ENCODE data around the gene HTRA3.
"Not testable (repeated sequence)": the region's sequence is repeated elsewhere in the genome, so short reads cannot be mapped to it uniquely, and the experiment has no call there.

Gene HTRA3

DNA sequence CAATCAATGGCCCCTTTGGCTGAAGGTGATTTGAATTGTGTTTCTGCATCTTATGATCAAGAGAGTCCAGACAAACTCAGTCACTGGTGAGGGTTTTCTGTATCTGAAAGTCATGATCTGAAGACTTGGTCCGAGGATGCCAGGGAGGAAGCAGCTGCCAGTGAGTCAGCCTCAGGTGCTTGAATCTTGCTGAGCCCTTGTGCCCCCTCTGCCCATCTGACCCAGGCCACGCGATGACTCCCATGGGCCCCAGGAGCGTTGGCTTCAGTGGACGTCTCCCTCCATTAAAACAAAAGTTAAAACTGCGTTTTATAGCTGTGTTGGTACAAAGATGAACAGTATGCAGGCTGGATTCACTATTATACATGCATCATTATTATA is 62.0 kb downstream of the HTRA3 start:
- DNase-seq = no peak

DNA sequence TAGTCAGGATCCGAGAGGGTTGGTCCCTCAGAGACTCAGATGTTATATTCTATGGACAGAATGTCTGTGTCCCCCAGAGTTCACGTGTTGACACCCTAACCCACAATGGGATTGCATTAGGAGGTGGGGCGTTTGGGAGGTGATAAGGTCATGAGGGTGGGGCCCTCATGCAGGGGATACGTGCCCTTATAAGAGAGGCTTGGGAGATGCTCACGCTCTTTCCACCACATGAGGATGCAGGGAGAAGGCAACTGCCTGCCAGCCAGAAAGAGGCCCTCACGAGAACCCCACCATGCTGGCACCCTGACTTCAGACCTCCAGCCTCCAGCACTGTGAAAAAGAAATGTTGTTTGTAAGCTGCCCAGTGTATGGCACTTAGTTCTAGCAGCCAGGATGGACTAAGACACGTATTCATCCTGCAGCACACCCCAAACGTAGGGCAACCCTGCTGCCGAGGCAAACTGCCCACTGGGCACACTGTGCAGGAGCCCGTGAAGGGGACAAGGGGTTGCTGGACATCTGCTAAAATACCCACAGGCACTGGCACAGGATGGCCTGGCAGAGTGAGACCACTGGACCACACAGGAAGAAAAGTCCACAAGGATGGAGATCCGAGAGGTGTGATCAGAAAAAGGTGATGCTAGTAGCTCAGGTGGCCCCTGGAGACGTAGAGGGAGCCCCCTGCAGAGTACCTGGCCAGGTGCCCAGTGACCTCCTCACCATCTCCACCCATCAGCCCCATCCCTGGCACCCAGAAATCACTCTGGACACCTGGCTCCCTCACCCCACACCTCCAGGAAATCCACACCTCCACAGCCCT is 62.7 kb downstream of the HTRA3 start:
- DNase-seq = no peak

- no peak for DNase-seq
These were observed 63.4 kb downstream of the HTRA3 start for GRCh38 chr4:8332891-8333331.

DNA sequence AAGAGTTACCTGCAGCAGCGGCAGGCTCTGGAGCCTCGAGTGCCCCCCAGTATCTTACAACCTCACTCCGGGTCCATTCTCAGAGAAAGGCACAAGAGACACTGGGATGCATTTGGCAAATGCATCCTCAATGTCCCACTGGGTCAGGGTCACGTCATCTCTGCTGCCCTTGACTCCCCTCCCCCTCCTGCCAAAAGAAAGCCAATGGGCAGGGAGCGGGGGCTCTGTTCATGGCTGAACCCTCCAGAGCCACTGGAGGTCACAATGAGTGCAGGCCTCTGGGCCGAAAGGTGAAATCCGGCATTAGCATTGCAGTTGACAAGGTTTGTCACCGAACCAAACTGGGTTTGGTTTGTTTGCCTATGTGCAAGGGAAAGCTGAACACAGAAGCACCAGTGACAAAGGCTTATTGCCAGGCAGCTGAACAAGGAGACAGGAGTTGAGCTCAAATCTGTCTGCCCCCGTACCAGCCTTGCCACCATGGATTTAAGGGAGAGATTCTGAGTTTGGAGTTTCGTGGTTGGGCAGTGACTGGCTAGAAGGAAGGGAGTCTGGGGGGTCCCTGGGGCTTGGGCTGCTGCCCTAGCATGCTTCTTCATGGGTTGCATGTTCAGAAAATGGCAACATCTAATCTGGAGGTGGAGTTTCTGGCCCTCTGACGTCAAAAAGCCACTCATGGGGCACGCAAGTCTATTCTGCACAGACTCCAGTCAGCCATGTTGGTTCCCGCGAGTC is 64.3 kb downstream of the HTRA3 start:
- DNase-seq = no peak

DNA sequence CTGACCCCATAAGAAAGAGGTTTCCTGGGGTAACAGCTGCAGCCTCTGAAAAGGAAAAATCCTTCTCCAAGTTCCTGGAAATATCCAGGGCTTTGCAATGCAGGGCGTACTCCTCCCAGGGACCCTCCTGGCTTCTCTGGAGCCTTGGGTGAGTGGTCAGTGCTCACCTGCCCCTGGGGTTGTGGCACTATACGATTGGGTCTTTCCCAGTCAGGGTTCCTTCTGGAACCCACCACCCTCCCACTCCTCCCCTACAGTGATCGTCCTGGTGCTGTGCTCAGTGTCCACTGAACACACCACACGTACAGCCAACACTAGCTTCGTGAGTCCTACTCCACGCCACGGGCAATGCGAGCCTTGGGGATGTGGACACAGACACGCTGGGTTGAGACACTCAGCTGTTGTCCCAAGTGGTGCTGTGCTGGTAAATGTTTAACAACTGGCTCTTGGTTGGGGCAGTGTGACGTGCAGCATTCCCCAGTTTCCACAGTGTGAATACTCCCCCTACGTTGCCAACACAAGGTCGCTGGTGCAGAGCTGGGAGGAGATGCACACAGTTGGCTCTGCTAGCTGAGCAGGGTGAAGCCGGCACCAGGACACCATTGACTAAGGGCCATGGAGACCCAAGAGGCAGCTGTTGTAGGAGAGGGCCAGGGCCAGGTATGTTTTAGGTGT is 65.4 kb downstream of the HTRA3 start:
- DNase-seq = no peak

DNA sequence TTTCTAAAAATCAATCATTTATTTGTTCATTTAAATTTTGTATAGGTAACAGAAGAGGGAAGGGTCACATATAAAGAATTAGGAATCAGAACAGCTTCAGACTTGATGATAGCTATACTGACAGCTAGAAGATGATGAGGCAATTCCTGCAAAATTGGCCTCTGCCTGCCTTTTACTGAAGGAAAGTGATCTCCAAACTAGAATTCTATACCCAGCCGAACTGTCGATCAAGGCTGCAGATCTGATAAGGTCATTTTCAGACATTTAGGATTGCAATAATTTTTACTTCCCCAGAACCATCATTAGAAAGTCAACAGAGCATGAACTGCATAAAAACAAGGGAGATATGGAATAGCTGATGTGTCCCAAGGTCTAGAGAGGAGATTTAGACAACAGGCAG is 66.3 kb downstream of the HTRA3 start:
- no peak for DNase-seq

DNA sequence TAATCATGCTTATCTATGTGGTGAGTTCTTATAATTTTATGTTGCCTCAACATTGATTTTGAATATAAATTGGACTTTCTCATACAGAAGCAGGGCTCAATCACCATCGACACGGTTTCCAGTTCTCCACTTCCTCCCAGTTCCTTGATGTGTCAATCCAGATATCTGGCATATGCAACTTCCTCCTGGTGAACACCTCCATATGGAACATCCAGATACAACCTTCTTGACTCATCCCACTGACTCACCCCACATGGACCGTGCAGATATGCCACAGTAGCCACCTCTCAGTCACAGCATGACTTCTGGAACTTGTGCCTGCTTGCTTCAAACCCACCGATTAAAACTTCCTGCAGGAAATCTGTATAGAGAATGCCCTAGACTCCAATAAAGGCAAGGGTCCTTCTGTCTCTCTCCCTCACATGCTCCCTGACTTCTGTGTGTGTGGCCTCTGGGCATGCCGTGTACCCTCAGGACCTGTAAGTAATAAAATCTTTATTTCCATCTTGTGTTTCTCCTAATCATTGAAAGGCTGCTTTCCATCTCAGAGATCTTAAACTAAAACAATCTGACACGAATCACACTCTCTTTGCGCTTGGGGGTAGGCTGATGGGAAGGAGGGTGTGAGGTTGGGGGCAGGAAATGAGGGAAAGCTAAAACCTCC is 67.0 kb downstream of the HTRA3 start:
- DNase-seq = no peak

GRCh38 chr4:8338351-8338961 is 68.9 kb downstream of the HTRA3 start:
- no peak for DNase-seq

DNA sequence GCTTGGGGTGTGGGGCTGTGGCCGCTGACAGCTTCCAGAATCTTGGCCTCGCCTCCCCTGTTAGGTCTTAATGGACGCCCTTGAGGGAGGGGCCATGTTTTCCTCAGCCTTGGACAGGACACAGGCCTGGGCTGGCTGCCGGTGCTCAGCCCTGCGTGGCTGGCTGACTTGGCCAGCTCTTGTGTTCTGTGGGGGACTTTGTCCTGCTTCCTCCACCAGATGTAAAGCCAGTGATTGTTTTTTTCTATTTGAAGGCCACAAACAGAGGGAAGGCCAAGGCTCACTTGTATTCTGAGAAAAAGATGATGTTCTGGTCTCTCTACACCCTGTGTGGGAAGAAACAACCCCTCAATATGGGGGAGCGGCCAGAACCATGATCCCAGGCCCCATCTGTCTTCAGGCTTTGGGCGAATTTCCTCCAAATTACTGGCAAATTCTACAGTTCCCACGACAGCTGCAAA is 71.3 kb downstream of the HTRA3 start:
- DNase-seq = no peak

DNA sequence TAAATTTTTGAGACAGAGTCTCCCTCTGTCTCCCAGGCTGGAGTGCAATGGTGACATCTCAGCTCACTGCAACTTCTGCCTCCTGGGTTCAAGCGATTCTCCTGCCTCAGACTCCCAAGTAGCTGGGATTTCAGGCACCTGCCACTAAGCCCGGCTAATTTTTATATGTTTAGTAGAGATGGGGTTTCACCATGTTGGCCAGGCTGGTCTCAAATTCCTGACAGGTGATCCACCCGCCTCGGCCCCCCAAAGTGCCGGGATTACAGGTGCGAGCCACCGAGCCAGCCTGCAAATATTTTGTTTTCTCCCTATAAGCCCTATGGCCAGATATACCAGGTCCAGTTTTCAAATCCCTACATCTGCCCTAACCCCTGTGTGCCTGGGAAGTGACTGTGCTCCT is 71.7 kb downstream of the HTRA3 start:
- not testable (repeated sequence) for DNase-seq

DNA sequence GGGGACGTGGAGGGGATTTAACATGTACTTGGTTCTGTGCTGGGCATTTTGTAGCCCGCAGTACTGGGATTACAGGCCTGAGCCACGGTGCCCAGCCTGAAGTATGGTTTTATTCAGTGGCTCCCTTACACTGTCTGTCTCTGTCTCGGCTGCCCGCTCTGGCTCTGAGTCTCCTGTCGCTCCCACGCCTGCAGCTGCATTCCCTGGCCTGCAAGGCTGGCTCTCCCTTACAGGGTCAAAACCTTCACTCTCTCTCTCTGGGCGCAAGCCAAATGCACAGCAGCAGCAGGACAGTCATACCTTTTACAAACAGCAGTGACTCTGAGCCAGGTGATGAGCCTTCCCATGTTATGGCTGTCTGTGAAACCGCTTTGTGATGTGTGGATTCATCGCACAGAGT is 72.1 kb downstream of the HTRA3 start:
- no peak for DNase-seq

DNA sequence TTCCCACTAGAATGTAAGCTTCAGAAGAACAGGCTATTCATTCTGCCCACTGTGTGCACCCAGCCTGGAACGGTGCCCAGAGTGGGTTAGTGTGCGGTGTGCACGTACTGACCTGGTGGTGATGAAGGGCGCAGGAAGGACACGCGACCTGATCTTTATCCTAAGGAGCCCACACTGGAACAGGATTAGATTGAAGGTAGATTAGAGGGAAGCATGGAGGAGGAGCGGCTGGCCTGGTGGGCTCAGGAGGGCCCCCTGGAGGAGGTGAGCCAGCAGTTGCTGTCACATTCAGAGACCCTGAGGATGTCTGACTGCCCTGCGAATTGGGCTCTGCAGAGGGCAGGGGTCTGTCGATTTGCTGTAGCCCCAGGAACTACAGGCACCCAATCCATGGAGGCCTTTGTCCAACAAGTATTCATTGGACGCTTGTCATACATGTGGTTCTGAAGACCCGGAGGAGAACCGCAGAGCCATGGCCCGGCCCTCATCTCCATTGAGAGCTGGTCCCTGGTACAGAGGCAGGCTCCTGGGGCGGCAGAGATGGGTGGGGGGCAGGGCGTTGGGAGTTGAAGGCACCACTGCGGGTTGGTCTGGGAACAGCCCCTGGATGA is 73.2 kb downstream of the HTRA3 start:
- DNase-seq = no peak

DNA sequence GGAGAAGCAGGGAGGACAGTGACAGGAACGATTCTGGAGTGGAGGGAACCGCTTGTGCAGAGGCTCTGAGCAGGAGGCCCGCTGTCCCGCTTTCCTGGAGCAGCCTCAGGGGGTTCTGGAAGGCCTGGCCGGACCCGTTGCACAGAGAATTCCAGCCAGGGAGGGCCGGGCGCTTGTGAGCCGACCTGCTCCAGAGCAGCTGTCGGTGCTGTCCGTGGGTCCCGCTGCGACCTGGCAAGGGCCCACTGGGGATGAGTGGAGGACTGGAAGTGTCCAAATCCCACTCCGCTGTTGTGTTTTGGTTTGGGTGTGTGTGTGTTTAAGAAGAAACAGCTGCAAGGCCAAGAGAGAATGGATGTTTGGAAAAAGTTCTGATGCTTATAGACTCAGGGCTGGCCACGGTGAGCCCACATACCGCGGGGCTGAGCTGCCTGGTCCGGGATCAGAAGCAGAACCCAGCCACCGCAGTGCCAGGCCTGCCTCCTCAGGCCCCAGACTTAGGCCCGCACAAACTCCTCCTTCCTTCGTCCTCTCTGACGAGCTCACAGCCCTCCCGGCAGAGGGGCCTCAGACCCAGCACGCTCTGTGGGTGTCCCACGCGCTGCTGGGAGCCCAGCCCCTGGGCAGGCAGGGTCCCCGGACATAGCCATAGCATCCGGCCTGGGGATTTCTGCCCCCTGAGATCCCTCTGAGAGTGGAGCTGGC is 73.9 kb downstream of the HTRA3 start:
- DNase-seq = no peak

DNA sequence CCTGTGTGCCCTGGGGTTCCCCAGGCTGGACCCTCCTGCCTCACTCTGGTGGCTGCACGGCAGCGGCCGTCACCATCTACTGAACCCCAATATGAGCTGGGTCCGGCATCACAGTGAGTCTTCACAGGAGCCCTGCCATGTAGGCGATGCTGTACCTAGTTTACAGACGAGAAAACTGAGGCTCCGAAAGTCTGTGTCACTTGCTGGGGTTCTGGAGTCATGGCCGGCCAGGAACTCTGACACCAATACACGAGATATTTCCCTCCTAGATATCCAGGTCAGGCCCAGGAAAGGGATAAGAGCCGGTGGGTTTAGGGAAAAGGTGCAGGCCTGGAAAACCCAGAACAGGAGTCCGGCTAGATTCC is 74.4 kb downstream of the HTRA3 start:
- DNase-seq = no peak

- DNase-seq = no peak
These were observed 74.8 kb downstream of the HTRA3 start for GRCh38 chr4:8344377-8344776.

- no peak for DNase-seq
These were observed 75.7 kb downstream of the HTRA3 start for GRCh38 chr4:8345053-8345945.

GRCh38 chr4:8345946-8346814 is 76.6 kb downstream of the HTRA3 start:
- no peak for DNase-seq

DNA sequence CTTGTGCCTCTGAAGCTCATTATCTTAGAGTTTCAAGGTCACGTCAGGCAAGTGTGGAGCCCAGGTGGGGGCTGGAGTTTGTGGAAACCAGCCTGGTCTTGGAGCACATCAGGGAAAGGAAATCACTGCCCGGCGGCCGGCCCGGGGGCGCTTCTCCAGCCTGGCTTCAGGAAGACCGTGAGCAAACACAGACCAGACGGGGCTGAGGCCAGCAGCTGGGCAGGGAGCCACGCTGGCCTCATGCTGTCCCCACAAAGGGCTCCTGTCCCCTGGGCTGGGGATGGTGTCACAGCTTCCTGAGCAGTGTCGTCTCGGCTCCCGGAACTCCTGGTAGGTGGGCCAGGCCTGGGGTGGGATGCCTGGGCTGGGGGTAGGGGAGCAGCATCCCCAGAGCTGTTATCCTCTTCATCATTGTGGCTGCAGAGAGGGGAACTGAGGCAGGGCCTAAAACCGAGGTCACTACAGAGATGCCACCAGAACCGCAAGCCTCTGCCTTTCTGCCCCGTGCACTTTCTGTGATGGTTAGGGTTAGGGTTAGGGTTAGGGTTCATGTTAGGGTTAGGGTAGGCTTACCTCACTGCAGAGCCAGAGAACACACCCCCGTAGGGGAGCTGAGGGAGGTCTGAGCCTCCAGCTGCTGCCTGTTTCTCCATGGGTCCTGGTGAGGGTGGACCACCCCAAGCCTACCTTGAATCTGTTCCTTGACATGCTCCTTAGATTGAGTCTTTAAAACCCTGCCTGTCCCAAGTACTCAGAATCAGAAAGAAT is 77.5 kb downstream of the HTRA3 start:
- no peak for DNase-seq

DNA sequence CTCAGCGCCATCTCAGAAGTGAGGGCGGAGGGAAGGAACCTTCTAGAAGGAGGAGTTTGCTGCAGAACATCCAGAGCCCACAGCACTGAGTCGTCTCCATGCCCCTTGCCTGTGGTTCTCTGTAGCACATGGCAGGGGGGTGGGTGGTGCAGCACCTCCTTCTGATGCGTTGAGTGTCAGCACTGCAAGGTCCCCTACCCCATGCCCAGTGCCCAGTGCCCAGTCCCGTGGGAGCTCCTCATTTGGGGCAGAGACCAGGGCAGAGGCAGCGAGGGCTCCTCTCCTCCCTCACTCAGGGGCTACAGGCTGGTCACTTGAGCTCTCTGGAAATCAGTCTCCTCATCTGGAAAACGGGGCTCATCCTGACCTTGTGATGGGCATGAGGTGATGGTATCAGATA is 78.1 kb downstream of the HTRA3 start:
- no peak for DNase-seq

All from activated gamma-delta T cell treated with Interleukin-2 at 50 U/mL for 16 hours (primary cell).